Daoy (cell line): Measurements from ENCODE around the gene DHCR7. TPM values are rescaled to one million over a fixed set of nuclear protein-coding genes. Genes with fewer than 3 reads are reported as not detected.
"Not testable (repeated sequence)": the region's sequence is repeated elsewhere in the genome, so short reads cannot be mapped to it uniquely, and the experiment has no call there.

Source experiments
- DNase-seq: peaks from one replicate; pipeline ENCODE4 v3.0.0-alpha.2; 2015; ENCODE audit warnings: low read depth
- total RNA-seq: library from RNA; depleted of rRNA; stranded (reverse); fragments of >200 nt; shearing (Covaris generic); gene quantifications from 2 replicates; pipeline ENCODE4 v1.2.3, GENCODE V29; 2014

DHCR7 gene
- total RNA-seq, 1 experiment from 2014 or later: 34.9 TPM

DNA sequence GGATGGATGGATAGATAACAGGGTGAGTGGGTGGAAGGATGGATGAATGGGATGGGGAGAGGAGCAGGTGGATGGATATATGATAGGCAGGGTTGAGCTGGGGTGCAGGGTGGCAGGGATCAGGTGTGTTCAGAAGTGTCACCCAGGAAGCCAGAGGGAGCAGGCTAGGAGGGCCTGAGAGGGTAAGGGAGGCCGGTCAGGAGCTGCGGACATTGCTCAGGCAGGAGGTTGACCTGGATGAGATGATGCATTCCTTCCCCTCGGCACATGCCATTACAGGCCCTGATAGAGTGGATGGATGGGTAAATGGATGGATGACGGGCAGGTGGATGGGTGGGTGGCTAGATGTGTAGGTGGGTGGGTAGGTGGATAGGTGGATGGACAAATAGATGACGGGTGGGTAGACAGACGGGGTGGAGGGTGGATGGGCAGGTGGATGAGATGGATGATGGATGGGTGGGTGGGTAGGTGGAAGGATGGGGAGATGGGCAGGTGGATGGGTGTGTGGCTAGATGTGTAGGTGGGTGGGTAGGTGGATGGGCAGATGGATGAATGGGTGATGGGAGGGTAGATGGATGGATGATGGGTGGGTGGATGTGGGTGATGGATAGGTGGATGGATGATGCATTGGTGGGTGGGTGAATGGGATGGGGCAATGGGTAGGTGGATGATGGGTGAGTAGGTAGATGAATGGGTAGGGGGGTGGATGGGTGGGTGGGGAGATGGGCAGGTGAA lies 8.0 kb downstream of the DHCR7 start:
- DNase-seq: no peak

DNA sequence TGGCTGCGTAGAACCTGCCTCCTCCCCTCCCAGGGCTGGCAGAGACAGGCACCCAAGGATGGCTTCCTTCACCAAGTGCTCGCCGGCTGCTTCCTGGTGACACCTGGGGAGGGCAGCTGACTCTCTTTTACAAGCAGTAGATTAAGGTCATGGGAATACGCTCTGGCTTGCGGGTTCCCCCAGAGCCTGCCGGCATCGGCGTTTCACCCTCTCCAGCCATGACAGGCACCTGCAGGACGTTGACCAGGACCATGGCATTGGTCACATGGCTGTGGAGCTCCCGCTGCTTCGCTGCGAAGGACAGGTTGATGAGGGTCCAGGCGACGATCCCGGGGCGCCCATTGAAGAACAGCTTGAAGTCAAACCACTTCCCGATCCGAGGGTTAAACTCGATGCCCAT lies 9.5 kb downstream of the DHCR7 start:
- no peak for DNase-seq

DNA sequence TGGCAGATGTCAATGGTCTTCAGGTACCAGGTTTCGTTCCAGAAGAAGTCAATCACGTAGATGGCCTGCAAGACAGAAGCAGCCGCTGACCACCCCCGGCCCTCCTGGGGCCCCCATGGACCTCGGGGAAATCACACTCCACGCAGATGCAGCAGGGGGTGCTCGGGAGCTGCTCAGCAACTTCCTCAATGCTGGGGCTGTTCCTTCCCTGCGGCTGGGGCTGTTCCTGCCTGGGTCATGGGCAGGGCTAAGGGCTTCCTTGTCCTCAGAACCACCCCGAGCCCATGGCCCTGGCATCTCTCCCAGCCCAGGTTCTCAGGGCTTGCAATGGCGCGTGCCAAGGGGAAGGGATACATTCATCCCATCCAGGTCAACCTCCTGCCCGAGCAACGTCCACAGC lies 10.3 kb downstream of the DHCR7 start:
- no peak for DNase-seq

DNA sequence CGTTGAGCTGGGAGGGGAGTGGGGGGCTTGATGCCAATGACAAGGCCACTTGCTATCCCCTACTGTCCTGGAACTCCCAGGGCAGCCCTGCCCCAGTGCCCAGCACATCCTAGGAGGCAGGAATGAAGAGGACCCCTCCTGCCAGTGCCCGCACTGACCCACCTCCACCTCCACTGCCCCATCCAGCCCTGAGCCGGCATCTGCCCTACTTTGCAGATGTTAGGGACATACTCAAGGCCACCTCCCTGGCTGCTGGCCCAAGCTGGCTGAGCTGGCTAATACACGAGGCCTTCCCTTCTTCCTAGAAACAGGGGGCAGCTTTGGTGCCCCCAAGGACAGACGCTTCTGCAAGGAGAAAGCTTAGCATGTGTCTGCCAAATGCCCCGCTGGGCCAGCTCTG lies 10.8 kb downstream of the DHCR7 start:
- no peak for DNase-seq

DNA sequence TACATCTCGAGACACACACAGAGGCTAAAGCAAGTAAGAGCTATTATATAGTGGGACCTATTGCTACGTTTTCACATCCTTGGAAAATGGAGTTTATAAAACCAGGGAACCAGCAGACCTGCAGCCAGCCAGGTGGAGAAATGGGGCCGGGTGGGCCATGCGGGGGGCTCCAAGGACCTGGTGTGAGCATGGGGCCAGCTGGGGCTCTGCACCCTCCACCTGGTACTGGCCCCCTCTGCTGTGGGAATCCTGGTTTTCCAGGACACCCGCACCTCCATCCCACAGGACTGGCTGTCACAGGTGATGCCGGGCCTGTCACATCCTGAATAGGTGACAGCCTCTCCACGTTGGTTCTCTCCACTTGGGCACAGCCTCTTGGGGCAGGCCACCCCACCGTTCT lies 11.3 kb downstream of the DHCR7 start:
- DNase-seq: no peak

DNA sequence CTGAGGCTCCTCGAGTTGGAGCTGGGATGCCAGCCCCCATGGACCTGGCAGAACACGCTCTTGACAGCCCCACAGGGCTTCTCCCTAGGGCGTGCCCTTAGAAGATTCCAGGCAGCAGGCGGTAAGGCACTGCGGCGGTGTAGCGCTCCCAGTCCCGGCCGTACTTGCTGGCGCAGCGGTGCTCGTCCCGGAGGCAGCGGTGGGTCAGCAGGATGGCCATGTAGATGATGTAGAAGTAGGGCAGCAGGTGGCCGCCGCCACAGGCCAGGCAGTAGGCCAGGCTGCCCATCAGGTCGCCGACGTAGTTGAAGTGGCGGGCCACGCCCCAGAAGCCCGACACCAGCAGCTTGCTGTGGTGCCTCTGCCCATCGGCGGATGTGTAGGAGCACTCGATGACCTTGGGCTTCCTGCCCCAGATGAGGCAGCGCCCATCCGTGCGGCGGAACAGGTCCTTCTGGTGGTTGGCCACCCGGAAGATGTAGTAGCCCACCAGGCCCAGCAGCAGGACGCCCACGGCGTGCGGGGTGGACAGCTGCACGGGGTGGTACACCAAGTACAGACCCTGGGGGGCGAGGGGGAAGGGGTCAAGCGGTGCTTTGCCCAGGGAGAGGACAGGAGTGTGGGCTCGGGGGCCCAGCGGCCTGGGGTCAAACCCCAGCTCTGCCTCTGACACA lies 12.8 kb downstream of the DHCR7 start:
- no peak for DNase-seq

DNA sequence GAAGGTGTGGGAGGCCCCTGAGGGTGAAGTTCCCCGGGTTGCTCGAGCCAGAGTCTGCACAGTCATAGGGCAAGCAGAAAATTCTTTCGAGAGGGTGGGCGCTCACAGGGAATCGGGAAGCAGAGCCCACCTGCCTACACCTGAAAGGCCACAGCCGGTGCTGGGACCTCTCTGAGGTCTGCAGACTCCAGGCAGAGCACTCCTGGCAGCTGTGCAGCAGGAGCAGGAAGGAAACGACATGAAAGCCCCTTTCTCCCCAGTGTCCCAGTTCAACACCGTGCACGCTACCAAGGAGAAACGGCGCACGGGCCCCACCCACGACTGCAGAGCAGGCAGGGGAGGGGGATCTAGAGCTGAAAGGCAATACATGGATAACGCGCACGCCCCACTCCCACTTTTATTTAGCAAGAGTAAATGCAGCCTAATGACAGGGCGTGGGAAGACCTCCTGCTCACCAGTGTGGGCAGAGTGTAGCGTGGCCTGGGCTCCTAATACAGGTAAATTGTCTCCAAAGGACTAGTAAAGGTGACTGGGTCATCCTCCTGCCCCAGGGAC lies 13.5 kb downstream of the DHCR7 start:
- no peak for DNase-seq

DNA sequence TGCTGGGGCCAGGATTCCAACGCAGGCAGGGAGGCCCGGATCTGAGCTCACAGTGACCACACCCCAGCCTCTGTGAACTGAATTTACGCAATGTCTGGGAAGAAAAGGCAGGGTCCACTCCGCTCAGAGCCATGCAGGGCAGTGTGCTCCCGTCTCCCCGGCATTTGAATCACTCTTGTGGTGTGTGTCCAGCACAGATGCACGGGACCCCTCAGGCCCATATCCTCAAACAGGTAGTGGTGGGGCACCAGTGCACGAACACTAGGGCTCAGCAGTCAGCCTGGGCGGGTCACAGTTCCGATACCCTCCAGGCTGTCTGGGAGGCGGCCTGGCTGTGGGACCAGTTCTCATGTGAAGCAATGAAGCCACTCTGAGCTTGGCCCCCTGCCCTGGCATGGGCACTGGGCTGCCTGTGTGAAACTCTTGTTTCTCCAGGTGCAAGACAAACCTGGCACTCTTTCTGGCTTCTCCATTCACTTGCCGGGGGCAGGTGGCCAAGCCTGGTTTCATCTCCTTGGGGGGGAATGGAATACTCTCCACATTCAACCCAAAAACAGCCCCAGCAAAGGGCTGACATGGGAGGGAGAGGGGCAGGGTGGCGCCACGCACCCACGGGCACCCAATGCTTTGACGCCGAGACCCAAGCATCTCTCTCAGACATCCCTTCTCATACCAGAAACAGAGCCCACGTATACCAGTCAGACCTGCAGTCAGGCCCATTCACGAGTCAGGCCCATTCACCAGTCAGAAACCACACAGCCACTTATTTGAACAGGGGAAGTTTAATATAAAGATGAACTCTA lies 14.3 kb downstream of the DHCR7 start:
- DNase-seq: no peak

DNA sequence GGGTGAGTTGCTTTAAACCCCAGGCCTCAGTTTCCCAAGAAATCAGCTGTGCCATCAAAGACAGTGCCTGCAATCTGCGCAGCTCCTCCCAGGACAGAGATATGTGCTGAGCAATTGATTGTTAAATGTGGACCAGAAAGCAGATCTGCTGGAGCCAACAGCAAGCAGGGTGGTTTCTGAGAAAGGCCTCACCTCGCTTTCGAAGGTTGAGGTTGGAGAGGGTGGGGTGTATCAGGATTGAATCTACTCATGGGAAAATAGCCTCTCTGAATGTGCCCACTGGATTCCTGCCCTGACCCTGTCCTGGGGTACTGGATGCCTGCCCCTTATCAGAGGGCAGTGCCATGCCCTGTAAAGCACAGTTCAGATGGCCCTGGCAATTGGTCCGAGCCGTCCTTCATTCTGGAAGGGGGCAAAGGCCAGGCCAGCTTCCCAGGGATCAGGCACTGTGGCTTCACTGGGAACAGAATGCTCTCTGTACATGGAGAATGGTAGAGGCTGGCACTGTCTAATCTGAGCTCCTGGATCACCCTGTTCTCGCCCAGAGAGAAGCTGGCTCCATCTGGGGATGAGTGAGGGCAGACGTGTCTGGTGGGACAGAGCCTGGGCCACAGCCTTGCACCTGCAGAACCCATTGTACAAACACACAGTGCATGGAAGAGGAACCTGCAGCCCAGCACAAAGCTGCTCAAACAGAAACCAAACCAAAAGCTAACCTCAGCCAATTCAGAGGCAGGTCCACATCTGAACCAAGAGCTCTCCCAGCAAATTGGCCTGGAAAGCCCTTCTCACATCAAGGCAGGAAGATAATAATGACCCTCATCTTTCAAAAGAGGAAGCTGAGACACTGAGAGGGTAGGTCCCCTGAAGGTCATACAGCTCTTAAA lies 15.2 kb downstream of the DHCR7 start:
- DNase-seq: no peak

DNA sequence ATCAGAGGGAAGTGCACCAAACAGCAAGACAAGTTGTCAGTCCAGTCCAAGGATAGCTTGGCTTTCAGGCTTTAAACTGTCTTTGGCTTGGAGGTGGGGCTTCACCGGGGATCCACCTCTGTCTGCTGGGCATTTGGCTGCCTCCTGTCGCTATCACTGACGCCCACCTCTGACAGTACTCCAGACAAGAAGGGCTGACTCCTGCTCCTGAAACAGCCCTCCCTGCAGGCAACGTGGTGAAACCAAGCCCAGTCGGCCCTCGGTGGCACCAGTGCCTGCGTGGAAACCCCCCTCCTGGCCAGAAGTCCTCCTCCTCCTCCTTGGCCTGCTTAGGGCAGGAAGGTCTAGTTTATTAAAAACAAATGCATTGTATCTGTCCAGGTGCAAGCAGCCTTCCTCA lies 16.9 kb downstream of the DHCR7 start:
- no peak for DNase-seq

DNA sequence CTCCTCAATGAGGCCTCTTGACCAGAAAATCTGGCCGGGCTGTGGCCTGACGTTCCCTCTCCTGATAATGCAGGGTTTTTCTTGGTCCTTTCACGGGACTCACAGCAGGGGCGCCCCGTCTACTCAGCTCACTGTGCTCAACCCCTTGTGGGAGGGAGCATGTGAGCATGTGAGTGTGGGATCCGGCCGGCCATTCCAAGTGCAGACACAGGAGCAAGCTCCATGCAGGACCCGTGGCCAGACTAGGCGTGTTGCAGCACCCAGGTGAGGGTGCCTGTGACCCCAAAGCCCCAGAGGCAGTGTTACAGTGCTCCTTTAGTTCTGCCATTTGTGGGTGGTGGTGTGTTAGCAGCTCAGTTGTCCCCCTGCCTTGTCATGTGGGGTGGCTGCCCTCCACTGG lies 18.0 kb downstream of the DHCR7 start:
- DNase-seq: no peak

DNA sequence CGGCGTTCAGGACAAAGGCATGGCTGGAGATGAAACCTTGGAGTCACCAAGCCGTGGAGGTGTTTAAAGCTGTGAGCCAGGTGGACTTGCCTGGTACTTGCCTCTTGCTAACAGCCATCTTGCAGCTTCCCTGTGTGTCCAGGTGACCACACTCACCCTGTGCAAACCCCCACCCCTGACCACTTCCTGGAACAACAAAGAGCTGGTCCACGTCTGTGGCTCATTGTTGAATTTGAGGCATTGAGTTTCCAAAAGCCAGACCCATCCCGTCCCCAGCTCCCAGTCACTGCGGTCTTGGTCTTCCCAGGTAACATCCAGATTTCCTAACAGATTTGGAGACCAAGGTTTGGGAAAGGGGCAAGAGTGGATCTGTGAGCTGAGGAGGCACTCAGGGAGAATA lies 18.5 kb downstream of the DHCR7 start:
- no peak for DNase-seq

DNA sequence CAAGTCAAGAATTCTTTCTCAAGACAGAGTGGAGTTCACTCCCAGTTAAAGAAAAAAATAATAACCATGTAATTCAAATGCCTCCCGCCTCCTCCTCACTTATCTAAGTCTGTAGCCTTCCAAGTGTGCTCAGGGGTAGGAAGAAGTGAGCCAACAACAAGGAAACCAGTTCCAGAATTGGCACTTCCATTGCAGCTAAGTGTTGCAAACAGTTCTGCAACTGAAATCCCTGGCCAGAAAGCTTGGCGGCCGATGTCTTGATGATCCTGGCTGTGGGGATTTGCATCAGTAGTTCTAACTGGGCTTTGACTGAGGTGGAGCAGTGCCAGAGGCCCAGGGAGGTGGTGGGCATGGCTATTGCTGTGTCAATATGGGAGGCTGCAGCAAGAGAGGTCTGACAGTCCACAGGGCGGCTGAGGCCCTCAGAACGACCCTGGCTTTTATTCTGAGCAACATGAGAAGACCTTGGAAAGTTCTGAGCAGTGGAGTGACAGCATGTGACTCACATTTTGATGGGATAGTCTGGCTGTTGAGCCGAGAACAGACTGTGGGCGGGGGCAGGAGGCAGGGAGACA lies 19.2 kb downstream of the DHCR7 start:
- DNase-seq: no peak

DNA sequence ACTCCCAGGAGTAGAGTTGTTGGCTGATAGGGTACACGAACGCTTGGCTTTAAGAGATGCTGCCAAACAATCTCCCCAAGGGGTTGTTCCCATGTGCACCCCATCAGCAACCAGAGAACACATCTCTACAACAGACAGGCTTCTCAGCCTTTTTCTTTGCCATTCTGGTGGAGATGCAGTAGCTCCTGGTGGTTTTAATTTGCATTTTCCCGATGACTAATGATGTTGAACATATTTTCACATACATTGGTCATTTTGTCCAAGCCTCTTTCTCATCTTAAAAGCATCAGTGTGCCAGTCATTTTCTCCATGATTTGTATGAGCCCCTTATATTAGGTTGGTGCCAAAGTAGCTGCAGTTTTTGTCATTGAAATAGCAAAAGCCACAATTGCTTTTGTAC lies 21.8 kb downstream of the DHCR7 start:
- no peak for DNase-seq

DNA sequence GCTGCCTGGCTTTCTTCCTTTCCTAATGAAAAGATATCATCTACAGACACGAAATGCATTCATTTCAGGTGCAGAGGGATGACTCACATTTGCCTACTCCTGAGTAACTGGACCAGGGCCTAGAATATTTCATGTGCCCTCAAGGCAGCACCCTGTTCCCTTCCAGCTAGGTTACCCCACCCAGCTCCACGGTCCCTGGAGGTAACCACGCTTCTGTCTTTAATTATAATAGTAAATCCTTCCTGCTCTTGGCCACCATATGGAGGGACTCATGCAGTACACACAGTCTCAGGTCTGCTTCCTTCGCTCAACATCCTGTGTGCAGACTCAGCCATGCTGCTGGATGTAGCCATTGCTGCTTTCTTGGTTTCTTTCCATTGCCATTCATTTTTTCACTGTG lies 22.3 kb downstream of the DHCR7 start:
- no peak for DNase-seq

DNA sequence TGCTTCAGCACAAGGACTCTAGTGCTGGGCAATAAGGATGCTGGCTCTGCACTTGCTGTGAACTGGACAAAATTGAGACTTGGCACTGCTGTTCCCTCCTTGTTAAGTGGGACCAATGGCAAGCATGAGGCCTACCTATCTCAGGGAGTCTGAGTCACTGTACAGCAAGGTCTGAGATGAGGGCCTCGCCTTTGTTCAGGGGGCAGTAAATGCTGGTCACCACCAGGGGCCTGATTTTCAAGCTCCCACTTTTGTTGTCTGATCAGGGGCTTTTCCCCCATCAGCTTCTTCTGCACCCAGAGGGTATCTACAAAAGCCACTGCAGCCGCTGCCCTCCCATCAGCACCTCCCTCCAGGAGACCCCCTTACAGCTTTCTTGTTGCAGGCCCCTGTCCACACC lies 22.8 kb downstream of the DHCR7 start:
- no peak for DNase-seq

DNA sequence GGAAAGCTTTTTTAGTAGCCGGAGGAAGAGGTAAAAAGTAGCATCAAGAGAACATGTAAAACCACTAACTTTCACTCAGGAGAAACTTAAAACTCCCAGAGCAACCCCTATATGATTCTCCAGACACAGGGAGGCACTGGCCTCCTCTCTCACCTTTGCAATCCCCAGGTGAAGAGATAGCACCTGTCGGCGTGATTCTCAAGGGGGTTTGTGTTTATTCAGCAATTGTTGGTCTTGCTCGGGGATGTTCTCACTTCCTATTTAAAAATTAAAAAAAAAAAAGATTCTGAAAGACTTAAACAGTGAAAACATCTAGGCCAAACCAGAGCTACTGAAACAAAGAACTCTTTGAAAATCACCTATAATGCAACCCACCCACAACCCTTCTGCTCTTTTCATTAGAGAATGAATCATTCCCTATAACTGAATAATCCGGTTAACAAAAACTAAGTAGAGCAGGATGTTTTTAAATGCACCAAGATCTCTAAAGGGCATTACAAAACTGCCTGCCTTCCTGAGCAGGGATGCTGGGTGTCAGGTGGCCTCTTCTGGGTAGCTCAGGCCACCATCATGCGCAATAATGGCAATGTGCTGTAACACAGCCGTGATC lies 24.9 kb downstream of the DHCR7 start:
- no peak for DNase-seq

DNA sequence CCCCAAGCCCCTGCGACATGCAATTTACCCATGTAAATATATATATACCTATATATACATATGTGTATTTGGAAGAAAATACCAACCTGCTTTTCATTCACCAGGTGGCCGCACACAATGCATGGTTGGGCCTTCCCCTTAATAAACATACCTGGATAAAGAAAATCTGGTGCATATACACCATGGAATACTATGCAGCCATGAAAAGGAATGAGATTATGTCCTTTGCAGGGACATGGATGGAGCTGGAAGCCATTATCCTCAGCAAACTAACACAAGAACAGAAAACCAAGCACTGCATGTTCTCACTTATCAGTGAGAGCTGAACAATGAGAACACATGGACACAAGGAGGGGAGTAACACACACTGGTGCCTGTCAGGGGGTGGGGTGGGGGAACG lies 25.9 kb downstream of the DHCR7 start:
- not testable (repeated sequence) for DNase-seq

DNA sequence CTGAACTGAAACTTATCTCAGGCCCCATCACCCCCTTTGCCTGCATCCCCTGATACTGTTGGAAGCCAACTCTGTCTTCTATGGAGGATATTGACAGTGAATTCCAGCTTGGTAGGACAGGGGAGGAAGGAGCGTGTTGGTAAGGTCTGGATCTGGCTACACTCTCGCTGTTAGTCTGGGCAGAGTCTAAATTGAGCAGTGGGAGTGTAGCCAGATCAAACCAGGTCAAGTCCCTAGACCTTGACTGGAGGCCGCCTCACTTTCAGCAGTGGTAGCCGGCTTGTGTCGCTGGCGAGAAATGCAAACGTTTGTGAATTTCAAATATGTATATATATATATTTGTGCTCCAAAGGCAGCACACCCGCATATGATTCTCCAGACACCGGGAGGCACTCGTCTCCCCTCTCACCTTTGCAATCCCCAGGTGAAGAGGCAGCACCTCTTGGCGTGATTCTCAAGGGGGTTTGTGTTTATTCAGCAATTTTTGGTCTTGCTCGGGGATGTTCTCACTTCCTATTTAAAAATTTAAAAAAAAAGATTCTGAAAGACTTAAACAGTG lies 26.7 kb downstream of the DHCR7 start:
- DNase-seq: no peak

DNA sequence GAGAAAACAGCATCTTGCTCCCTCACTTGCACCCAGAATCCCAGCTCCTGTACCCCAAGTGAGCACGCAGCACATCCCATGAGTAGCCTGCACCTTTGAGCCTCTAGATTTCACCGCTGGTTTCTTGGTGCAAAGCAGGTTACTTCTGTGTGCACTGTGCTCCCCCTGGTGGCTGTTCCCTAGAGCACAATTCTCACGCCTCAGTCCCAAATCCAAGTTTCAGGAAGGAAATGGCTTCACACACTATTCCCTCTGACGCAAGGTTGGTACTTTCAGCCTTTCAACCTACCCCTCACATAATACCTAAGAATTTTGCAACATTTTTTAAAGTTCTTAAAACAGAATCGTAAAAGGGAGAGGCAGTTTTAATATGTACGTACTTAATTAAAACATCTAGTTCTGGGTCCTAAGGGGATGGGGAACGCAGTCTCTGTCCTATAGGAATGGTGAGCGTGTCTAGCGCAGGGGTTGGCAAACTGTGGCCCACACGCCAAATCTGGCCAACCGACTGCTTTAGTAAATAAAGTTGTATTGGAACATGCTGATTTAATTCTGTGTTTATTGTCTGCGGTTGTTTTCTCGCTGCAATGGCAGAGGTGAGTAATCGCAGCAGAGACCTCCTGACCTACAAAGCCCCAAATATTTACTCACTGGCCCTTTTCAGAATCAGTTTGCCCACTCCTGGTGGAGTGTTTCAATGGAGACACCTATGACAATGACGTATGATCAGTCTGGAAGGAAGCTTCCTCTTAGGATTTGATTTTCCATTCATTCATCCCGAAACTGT lies 27.5 kb downstream of the DHCR7 start:
- DNase-seq: peak; percentile 64
